Astrocyte (in vitro differentiated cells and primary cell): ENCODE data around the gene PIK3C2G.

ENCODE experiments used
- CTCF ChIP-seq: IDR thresholded peaks from 2 replicates; pipeline ENCODE4 v1.5.1; 2011; ENCODE audit warnings: low read depth, mild to moderate bottlenecking, inconsistent platforms, low read length, moderate library complexity; ENCODE audit not compliant: insufficient read depth
- EZH2 ChIP-seq: IDR thresholded peaks from 2 replicates; pipeline ENCODE4 v1.6.1; 2012; ENCODE audit warnings: mild to moderate bottlenecking, low read length, inconsistent platforms; ENCODE audit not compliant: insufficient read depth

- TF ChIP-seq CTCF, result no peak
- no peak for TF ChIP-seq EZH2
These were observed 588 bp downstream of the PIK3C2G start for GRCh38 chr12:18261906-18262305.
